Colonic mucosa (tissue), 4 donors: ENCODE data around the gene SCP2. TPM values are rescaled to one million over a fixed set of nuclear protein-coding genes. Genes with fewer than 3 reads are reported as not detected.

Source experiments
- DNase-seq: peaks from one replicate; pipeline ENCODE4 v3.0.0-alpha.2; 2020
- H3K27ac ChIP-seq: fragments of 200-600 bp; one replicate; pipeline ENCODE4 v1.8.0; 2021
- H3K27me3 ChIP-seq: fragments of 200-600 bp; one replicate; pipeline ENCODE4 v1.8.0; 2021
- H3K36me3 ChIP-seq: fragments of 200-600 bp; one replicate; pipeline ENCODE4 v1.8.0; 2021
- H3K4me1 ChIP-seq: fragments of 200-600 bp; one replicate; pipeline ENCODE4 v1.8.0; 2021; ENCODE audit warnings: mild to moderate bottlenecking
- H3K4me3 ChIP-seq: fragments of 200-600 bp; one replicate; pipeline ENCODE4 v1.8.0; 2021
- H3K9ac ChIP-seq, 2 donors: one replicate each; pipeline ENCODE4 v1.7.0; 2013; ENCODE audit warnings: control low read depth in 2 of 2, low read depth in 2 of 2, low read length in 2 of 2
- H3K9me3 ChIP-seq: fragments of 200-600 bp; one replicate; pipeline ENCODE4 v1.8.0; 2021
- intact Hi-C: fragments of 100-400 bp; cut with DNase I; formaldehyde crosslinking; loops from one replicate; pipeline ENCODE4 v1.14.1; 2022
- total RNA-seq, 2 donors: library from RNA; stranded (reverse); fragmentation: NEBNext Ultra II Directional in 1 of 2; extraction: Animal tissue kit (Norgen Biotek cat#: 25700) in 1 of 2; gene quantifications; one replicate each; pipeline ENCODE4 v1.2.1, GENCODE V29; 2021
- TF ChIP-seq, protein P1 (sequence below): fragments of 200-600 bp; IDR thresholded peaks from one replicate; pipeline ENCODE4 v1.8.0; 2022; ENCODE audit warnings: antibody characterized with exemption, mild to moderate bottlenecking
- donor health status: healthy.
- donor health status: DM: no; HTN: no; CAD: no.
- donor health status: DM: no; HTN: no; CAD: no.

The SCP2 gene
- total RNA-seq, 2 donors from 2014 or later, result 178 to 325 TPM

DNA sequence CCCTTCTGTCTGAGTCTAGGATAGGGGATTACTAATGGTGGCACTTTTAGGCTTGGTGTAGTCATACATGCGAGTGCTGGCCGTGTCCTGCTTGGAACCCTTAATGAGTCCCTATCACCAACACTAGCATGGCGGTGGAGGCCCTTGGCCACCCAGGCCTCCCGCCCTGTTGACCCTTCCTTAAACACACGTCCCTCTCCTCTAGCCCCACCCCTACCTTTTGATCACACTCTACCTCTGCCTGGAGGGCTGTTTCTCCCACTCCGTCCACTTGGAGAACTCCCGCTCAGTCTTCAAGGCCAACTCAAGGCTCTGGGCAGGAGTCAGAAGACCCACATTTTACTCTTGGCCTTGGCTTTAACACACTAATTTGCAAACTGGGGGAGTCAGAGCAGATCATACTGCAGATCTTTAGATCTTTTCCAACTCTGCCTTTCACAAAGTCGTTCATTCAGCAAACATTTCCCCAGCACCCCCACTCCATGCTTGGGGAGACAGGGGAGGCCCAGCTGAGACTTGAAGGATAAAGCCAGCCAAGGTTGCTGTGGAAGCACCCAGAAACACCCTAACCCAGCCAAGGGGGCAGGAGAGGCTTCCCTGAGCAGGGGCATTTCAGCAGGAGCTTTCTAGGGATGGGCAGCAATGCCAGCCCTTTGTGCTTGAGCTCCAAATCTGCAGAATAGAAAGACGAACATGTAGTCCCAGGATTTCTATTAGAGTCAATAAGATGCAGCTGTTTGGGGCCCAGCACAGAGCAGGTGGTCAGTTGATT, 136.9 kb downstream of the SCP2 start:
- intact Hi-C loops, result no loop called here
- TF ChIP-seq, protein P1, sequence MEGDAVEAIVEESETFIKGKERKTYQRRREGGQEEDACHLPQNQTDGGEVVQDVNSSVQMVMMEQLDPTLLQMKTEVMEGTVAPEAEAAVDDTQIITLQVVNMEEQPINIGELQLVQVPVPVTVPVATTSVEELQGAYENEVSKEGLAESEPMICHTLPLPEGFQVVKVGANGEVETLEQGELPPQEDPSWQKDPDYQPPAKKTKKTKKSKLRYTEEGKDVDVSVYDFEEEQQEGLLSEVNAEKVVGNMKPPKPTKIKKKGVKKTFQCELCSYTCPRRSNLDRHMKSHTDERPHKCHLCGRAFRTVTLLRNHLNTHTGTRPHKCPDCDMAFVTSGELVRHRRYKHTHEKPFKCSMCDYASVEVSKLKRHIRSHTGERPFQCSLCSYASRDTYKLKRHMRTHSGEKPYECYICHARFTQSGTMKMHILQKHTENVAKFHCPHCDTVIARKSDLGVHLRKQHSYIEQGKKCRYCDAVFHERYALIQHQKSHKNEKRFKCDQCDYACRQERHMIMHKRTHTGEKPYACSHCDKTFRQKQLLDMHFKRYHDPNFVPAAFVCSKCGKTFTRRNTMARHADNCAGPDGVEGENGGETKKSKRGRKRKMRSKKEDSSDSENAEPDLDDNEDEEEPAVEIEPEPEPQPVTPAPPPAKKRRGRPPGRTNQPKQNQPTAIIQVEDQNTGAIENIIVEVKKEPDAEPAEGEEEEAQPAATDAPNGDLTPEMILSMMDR, result no peak
- Histone ChIP-seq H3K27me3 (peaks cover 32% of the 10 kb centered on the region), H3K4me1 (no peaks in the 10 kb centered on the region), H3K9me3 (no peaks in the 10 kb centered on the region), H3K4me3 (no peak overlapping the region), H3K27ac (no peak overlapping the region), H3K36me3 (no peaks in the 10 kb centered on the region), H3K9ac (no peak overlapping the region)
- no peak for DNase-seq

DNA sequence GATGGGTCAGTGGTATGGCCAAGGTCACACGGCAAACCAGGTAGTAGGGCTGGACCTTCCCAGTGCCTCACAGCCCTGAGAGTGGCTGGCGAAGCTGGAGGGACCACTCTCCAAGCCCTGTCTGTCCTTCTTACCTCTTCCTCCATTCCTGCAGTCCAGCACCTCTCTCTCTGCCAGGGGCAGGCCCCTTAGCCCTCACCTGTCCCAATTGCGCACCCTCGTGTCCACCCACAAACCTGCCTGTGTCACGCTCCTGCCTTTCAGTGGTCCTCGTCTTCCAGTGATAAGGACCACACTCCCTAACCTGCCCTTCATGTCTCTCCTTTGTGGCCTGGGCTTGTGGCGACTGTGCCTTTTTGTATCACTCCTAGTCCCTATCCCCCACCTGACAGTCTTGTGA, 138.3 kb downstream of the SCP2 start:
- TF ChIP-seq, protein P1, result no peak
- intact Hi-C loops, result no loop called here

DNA sequence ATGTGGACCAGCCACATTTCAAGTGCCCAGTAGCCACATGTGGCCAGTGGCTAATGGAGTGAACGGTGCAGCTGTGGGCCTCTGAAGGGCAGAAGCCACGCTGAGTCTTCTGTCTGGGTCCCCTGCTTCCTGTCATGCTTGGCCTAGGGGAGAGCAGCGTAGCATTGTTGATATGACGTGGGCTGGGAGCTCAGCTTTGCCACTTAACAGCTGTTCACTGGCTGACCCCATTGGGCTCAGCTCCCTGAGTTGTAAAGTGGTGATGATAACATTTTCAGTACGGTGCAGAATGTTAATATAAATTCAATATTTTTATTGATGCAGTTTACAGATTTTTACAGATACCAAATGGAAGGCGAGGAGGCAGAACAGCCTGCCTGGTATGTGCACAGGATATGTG, 139.4 kb downstream of the SCP2 start:
- DNase-seq, result no peak
- H3K36me3 ChIP-seq, result no peaks in the 10 kb centered on the region
- TF ChIP-seq, protein P1, result no peak
- no peak overlapping the region for H3K27ac ChIP-seq
- intact Hi-C loops, result no loop called here
- no peak overlapping the region for H3K9ac ChIP-seq
- peaks cover 26% of the 10 kb centered on the region for H3K27me3 ChIP-seq
- no peaks in the 10 kb centered on the region for H3K9me3 ChIP-seq
- H3K4me3 ChIP-seq, result no peak overlapping the region
- no peaks in the 10 kb centered on the region for H3K4me1 ChIP-seq

More for the DNA sequence above, 138.3 kb downstream of the SCP2 start:
- DNase-seq, result no peak
- Histone ChIP-seq H3K4me3 (no peak overlapping the region), H3K36me3 (no peaks in the 10 kb centered on the region), H3K27me3 (peaks cover 32% of the 10 kb centered on the region), H3K4me1 (no peaks in the 10 kb centered on the region), H3K27ac (no peak overlapping the region), H3K9ac (no peak overlapping the region), H3K9me3 (no peaks in the 10 kb centered on the region)

DNA sequence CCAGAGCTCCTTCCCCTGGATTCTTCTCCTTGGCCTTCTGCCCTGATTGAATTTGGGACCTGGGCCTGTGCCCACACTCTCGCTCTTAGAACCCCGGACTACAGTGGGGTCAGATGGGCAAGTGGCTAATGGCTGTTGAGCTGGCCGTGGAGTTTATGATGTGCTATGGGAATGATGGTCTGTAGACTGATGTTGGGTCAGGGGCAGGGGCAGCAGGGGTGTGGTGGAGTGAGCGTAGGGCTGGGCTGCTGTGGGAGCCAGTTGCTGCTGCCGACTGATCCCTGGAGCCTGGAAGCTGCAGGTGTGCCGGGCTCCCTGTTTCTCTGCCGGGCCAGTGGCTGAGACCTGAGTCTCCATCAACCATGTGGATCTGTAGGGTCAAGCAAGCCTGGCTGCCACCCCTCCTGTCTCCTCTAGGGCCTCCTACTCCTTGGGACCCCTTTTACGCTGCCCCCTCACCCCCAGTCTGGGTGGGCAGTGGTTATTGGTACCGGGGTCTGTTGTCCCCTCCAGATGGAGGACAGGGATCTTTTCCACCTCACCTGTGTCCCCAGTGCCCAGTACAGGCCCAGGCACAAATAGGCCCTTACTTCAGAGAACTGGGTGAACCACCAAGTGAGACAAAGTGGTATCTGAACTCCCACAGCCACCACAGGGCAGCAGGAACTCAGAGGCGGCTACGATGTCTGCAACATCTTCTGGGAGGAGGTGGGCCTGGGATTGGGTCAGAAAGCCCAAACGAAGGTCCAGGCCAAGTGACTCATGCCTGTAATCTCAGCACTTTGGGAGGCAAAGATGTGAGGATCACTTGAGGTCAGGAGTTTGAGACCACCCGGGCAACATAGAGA, 140.0 kb downstream of the SCP2 start:
- no peak overlapping the region for H3K9ac ChIP-seq
- no peak for DNase-seq
- no peaks in the 10 kb centered on the region for H3K36me3 ChIP-seq
- peaks cover 19% of the 10 kb centered on the region for H3K27me3 ChIP-seq
- H3K4me1 ChIP-seq, result no peaks in the 10 kb centered on the region
- intact Hi-C loops, result no loop called here
- no peak overlapping the region for H3K27ac ChIP-seq
- TF ChIP-seq, protein P1, result no peak
- no peaks in the 10 kb centered on the region for H3K9me3 ChIP-seq
- H3K4me3 ChIP-seq, result no peak overlapping the region

DNA sequence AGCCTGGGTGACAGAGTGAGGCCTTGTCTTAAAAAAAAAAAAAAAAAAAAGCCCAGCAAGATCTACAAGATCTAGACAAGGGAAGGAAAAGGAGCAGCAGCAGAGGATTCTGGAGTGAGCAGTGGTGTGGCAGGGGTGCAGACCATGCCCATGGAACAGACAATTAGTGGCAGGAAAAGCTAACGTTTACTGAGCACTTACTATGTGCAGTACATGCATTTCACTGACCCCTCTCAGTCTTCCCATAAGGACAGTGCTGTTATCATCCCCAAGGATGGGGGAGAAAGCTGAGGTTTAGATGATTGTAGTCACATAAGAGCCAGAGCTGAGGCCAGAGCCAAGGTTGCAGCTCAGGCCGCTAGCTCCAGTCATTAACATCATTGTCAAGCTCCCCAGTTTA, 140.8 kb downstream of the SCP2 start:
- no peak overlapping the region for H3K27ac ChIP-seq
- H3K4me3 ChIP-seq, result no peak overlapping the region
- H3K36me3 ChIP-seq, result no peaks in the 10 kb centered on the region
- peaks cover 12% of the 10 kb centered on the region for H3K27me3 ChIP-seq
- H3K9me3 ChIP-seq, result no peaks in the 10 kb centered on the region
- intact Hi-C loops, result no loop called here
- H3K9ac ChIP-seq, result no peak overlapping the region
- no peaks in the 10 kb centered on the region for H3K4me1 ChIP-seq
- TF ChIP-seq, protein P1, result no peak
- no peak for DNase-seq
